ENCODE data around the gene SNAPC2. TPM values are rescaled to one million over a fixed set of nuclear protein-coding genes. Genes with fewer than 3 reads are reported as not detected.
A peak's percentile ranks its signal among the peaks of the same experiment; 100 is the strongest.

The SNAPC2 gene
- polyA plus RNA-seq, 1 of the 3 experiments (the other 2 are of a cell fraction), result 38.7 TPM

DNA sequence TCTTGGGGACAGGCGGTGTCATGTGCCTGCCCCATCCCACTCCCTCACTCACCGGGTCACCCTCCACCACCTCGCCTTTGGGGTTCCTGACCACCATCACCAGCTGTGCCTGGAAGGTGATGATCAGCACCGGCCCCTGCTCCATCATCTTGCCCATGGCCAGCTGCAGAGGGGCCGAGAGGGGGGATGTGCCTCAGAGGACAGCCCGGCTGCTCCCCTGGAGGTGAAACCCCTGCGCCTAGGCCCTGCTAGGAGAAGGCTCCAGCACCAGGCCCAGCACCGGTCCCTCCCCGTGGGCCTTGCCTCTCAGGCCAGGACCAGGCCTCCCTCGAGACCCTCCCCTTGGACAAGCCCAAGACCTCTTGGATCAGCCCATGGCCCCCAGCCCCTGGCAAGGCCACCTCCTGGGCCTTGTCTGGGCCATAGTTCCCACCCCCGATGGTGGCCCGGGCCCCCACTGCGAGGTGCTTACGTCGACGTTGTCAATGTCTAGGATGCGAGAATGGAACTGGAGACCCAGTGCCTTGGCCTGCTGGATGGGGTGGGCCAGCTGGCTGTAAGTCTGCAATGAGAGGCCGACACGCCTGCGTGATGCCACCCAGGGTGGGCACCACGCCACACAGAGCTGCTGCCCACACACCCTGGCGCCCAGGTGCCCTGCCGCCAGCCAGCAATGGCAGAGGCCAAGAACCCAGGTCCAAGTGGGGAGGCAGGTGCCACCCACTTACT lies 7.6 kb downstream of the SNAPC2 start:
- TF ChIP-seq NRF1 (IDR thresholded peaks at IDR 0.05; ENCODE audit: low read depth, low read length) (no peak), TEAD4 (IDR thresholded peaks at IDR 0.05; ENCODE audit: borderline replicate concordance, insufficient read depth) (no peak), CHD2 (IDR thresholded peaks at IDR 0.05; ENCODE audit: low read length, partially characterized antibody) (no peak), FOXM1 (IDR thresholded peaks at IDR 0.05; ENCODE audit: low read depth) (no peak), FOSL2 (IDR thresholded peaks at IDR 0.05; ENCODE audit: borderline replicate concordance, low read depth) (no peak), EP300 (IDR thresholded peaks at IDR 0.05; ENCODE audit: borderline replicate concordance in 1 of 2, low read depth in 1 of 2, low read length in 1 of 2) (no peak), EZH2phosphoT487 (IDR thresholded peaks at IDR 0.05; ENCODE audit: borderline replicate concordance, low read depth) (no peak), GATA2 (CRISPR knock-in tag; IDR thresholded peaks at IDR 0.05) (no peak), RAD21 (IDR thresholded peaks at IDR 0.05; ENCODE audit: low read length) (no peak), RXRA (IDR thresholded peaks at IDR 0.05; ENCODE audit: borderline replicate concordance, low read depth) (no peak), MEF2A (IDR thresholded peaks at IDR 0.05; ENCODE audit: borderline replicate concordance, low read depth) (no peak), RFX5 (IDR thresholded peaks at IDR 0.05; ENCODE audit: low read length) (no peak), TAF1 (IDR thresholded peaks at IDR 0.05; ENCODE audit: borderline replicate concordance, low read depth, low read length) (no peak)
- TF ChIP-seq, protein P1, sequence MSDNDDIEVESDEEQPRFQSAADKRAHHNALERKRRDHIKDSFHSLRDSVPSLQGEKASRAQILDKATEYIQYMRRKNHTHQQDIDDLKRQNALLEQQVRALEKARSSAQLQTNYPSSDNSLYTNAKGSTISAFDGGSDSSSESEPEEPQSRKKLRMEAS (IDR thresholded peaks at IDR 0.05; ENCODE audit: low read depth), result no peak
- TF ChIP-seq, protein P2, sequence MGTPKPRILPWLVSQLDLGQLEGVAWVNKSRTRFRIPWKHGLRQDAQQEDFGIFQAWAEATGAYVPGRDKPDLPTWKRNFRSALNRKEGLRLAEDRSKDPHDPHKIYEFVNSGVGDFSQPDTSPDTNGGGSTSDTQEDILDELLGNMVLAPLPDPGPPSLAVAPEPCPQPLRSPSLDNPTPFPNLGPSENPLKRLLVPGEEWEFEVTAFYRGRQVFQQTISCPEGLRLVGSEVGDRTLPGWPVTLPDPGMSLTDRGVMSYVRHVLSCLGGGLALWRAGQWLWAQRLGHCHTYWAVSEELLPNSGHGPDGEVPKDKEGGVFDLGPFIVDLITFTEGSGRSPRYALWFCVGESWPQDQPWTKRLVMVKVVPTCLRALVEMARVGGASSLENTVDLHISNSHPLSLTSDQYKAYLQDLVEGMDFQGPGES (IDR thresholded peaks at IDR 0.05; ENCODE audit: low read depth, low read length), result no peak
- TF ChIP-seq, protein P3, sequence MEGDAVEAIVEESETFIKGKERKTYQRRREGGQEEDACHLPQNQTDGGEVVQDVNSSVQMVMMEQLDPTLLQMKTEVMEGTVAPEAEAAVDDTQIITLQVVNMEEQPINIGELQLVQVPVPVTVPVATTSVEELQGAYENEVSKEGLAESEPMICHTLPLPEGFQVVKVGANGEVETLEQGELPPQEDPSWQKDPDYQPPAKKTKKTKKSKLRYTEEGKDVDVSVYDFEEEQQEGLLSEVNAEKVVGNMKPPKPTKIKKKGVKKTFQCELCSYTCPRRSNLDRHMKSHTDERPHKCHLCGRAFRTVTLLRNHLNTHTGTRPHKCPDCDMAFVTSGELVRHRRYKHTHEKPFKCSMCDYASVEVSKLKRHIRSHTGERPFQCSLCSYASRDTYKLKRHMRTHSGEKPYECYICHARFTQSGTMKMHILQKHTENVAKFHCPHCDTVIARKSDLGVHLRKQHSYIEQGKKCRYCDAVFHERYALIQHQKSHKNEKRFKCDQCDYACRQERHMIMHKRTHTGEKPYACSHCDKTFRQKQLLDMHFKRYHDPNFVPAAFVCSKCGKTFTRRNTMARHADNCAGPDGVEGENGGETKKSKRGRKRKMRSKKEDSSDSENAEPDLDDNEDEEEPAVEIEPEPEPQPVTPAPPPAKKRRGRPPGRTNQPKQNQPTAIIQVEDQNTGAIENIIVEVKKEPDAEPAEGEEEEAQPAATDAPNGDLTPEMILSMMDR (IDR thresholded peaks at IDR 0.05), result no peak
- TF ChIP-seq, protein P4, sequence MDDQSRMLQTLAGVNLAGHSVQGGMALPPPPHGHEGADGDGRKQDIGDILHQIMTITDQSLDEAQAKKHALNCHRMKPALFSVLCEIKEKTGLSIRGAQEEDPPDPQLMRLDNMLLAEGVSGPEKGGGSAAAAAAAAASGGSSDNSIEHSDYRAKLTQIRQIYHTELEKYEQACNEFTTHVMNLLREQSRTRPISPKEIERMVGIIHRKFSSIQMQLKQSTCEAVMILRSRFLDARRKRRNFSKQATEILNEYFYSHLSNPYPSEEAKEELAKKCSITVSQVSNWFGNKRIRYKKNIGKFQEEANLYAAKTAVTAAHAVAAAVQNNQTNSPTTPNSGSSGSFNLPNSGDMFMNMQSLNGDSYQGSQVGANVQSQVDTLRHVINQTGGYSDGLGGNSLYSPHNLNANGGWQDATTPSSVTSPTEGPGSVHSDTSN (IDR thresholded peaks at IDR 0.05), result no peak
- TF ChIP-seq, protein P5, sequence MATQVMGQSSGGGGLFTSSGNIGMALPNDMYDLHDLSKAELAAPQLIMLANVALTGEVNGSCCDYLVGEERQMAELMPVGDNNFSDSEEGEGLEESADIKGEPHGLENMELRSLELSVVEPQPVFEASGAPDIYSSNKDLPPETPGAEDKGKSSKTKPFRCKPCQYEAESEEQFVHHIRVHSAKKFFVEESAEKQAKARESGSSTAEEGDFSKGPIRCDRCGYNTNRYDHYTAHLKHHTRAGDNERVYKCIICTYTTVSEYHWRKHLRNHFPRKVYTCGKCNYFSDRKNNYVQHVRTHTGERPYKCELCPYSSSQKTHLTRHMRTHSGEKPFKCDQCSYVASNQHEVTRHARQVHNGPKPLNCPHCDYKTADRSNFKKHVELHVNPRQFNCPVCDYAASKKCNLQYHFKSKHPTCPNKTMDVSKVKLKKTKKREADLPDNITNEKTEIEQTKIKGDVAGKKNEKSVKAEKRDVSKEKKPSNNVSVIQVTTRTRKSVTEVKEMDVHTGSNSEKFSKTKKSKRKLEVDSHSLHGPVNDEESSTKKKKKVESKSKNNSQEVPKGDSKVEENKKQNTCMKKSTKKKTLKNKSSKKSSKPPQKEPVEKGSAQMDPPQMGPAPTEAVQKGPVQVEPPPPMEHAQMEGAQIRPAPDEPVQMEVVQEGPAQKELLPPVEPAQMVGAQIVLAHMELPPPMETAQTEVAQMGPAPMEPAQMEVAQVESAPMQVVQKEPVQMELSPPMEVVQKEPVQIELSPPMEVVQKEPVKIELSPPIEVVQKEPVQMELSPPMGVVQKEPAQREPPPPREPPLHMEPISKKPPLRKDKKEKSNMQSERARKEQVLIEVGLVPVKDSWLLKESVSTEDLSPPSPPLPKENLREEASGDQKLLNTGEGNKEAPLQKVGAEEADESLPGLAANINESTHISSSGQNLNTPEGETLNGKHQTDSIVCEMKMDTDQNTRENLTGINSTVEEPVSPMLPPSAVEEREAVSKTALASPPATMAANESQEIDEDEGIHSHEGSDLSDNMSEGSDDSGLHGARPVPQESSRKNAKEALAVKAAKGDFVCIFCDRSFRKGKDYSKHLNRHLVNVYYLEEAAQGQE (IDR thresholded peaks at IDR 0.05; ENCODE audit: low read depth, low read length), result no peak
- TF ChIP-seq, protein P6, sequence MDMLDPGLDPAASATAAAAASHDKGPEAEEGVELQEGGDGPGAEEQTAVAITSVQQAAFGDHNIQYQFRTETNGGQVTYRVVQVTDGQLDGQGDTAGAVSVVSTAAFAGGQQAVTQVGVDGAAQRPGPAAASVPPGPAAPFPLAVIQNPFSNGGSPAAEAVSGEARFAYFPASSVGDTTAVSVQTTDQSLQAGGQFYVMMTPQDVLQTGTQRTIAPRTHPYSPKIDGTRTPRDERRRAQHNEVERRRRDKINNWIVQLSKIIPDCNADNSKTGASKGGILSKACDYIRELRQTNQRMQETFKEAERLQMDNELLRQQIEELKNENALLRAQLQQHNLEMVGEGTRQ (IDR thresholded peaks at IDR 0.05; ENCODE audit: borderline replicate concordance, low read depth, low read length), result no peak

More for the DNA sequence above, 7.6 kb downstream of the SNAPC2 start:
- ChIA-PET POLR2A (no interaction called here), CTCF (interaction anchor here (0.9 to 6.7 kb wide), 7 partner anchors 8 to 75 kb away, joined by 3 to 69 read pairs (median 8); partner anchors contain the start of gene TIMM44)
- WGBS (ENCODE audit: low lambda C conversion rate), result 91% methylated on average over 14 of the region's 23 CpGs
- Histone ChIP-seq H2AFZ (ENCODE audit: low read depth) (no peak overlapping the region), H3K4me1 (ENCODE audit: control insufficient read depth in 1 of 2, insufficient read depth in 2 of 2, low read depth in 1 of 2, low read length in 1 of 2) (peaks cover 38 to 48% of the 10 kb centered on the region in 2 experiments), H3K4me2 (peak overlapping the region; percentile 90), H3K9ac (peak overlapping the region; percentile 73; the same call in 1 of the 2 replicates), H3K27me3 (ENCODE audit: insufficient read depth) (no peaks in the 10 kb centered on the region), H3F3A (replicated peaks; ENCODE audit: insufficient read depth) (peaks cover 37% of the 10 kb centered on the region), H3K27ac (ENCODE audit: low read depth in 2 of 2, low read length in 1 of 2) (peak overlapping the region; percentile 91 to 99), H3K9me3 (no peaks in the 10 kb centered on the region), H3K4me3 (ENCODE audit: low read depth in 2 of 2, low read length in 1 of 2) (no peak overlapping the region), H3K79me2 (ENCODE audit: insufficient read depth) (peaks cover 9% of the 10 kb centered on the region; the same call in 1 of the 2 replicates), H3K36me3 (replicated peaks in 1 of 2; ENCODE audit: control insufficient read depth in 1 of 2, insufficient read depth in 2 of 2, low read length in 1 of 2) (peaks cover 11 to 29% of the 10 kb centered on the region in 2 experiments), H3K9me2 (no peaks in the 10 kb centered on the region), H4K20me1 (ENCODE audit: insufficient read depth) (peaks cover 21% of the 10 kb centered on the region)
- no peak for DNase-seq
